Hematopoietic multipotent progenitor cell treated with erythropoietin and hydrocortisone succinate and interleukin-3 and kit ligand, for 8 days (in vitro differentiated cells): ENCODE results near the gene OTOP1.
"Not testable (repeated sequence)": the region's sequence is repeated elsewhere in the genome, so short reads cannot be mapped to it uniquely, and the experiment has no call there.

Source experiments
- DNase-seq: peaks from one replicate; pipeline ENCODE4 v3.0.0-alpha.2; 2015

Gene OTOP1

GRCh38 chr4:4226606-4227438 lies at the start of gene OTOP1:
OTOP1 (minus strand) TSS chr4:4226929; CDS start chr4:4226864, 65 bp downstream.
- no peak for DNase-seq

GRCh38 chr4:4274226-4274625 lies 47.5 kb upstream of the OTOP1 start:
- DNase-seq: no peak

- DNase-seq: no peak
Measured at GRCh38 chr4:4271912-4272311, 45.2 kb upstream of the OTOP1 start.

- DNase-seq: no peak
Measured at GRCh38 chr4:4270529-4270928, 43.8 kb upstream of the OTOP1 start.

- DNase-seq: no peak
Measured at GRCh38 chr4:4269856-4270255, 43.1 kb upstream of the OTOP1 start.

GRCh38 chr4:4269331-4269731 lies 42.6 kb upstream of the OTOP1 start:
- DNase-seq: no peak

GRCh38 chr4:4268776-4269175 lies 42.0 kb upstream of the OTOP1 start:
- no peak for DNase-seq

- no peak for DNase-seq
Measured at GRCh38 chr4:4267981-4268380, 41.3 kb upstream of the OTOP1 start.

- peak; percentile 86 for DNase-seq
Measured at GRCh38 chr4:4260185-4260751, 33.5 kb upstream of the OTOP1 start.

GRCh38 chr4:4259484-4260100 lies 32.9 kb upstream of the OTOP1 start:
- DNase-seq: no peak

GRCh38 chr4:4257705-4258104 lies 31.0 kb upstream of the OTOP1 start:
- DNase-seq: not testable (repeated sequence)

GRCh38 chr4:4256799-4257198 lies 30.1 kb upstream of the OTOP1 start:
- DNase-seq: no peak

GRCh38 chr4:4254666-4255065 lies 27.9 kb upstream of the OTOP1 start:
- no peak for DNase-seq

GRCh38 chr4:4254199-4254598 lies 27.5 kb upstream of the OTOP1 start:
- DNase-seq: no peak

GRCh38 chr4:4249866-4250265 lies 23.1 kb upstream of the OTOP1 start:
- no peak for DNase-seq

GRCh38 chr4:4249342-4249741 lies 22.6 kb upstream of the OTOP1 start:
- not testable (repeated sequence) for DNase-seq

- peak; percentile 55 for DNase-seq
Measured at GRCh38 chr4:4248885-4249203, 22.1 kb upstream of the OTOP1 start.

- DNase-seq: peak; percentile 94
Measured at GRCh38 chr4:4248029-4248884, 21.5 kb upstream of the OTOP1 start, which contains the start of gene TMEM128. TMEM128 (minus strand) TSS chr4:4248223; CDS start chr4:4248202, 21 bp downstream.

- no peak for DNase-seq
Measured at GRCh38 chr4:4247696-4248028, 20.9 kb upstream of the OTOP1 start.

GRCh38 chr4:4245172-4245571 lies 18.4 kb upstream of the OTOP1 start:
- DNase-seq: no peak

GRCh38 chr4:4239551-4239950 lies 12.8 kb upstream of the OTOP1 start:
- not testable (repeated sequence) for DNase-seq

GRCh38 chr4:4233610-4234009 lies 6.9 kb upstream of the OTOP1 start:
- DNase-seq: no peak

- DNase-seq: no peak
Measured at GRCh38 chr4:4228356-4228668, 1.6 kb upstream of the OTOP1 start.
